ENCODE data around the gene BEND2.

GRCh38 chrX:18206657-18207056 lies 14.0 kb downstream of the BEND2 start:
- TF ChIP-seq CTCF (conservative IDR thresholded peaks at IDR 0.05 in 1 of 2, IDR thresholded peaks at IDR 0.05 in 1 of 2; ENCODE audit: extremely low read depth in 1 of 2, insufficient read depth in 1 of 2, low read depth in 1 of 2, low read length in 2 of 2), result no peak
- TF ChIP-seq EZH2 (IDR thresholded peaks at IDR 0.05; ENCODE audit: borderline replicate concordance, low read length), result no peak

All from mammary epithelial cell (primary cell).